ENCODE results near the gene PUS10.

DNA sequence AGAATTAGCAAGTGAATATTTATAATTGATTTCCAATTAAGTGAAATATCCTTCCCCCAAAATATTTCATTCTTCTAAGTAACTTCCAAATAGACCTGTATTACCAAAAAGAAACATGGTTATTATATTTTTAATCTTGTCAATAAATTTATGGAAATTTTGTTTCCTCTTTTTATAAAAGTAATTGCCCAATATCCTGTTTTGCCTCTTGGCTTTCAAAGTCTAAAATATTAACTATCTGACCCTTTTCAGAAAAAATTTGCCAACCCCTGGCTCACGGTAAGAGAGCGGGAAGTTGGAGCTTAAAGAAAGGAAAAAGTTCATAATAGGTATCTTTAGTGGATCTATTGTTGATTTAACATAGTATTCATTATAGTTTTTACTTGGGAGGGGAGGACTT is 27.2 kb upstream of the PUS10 start:
- TF ChIP-seq, protein P1, sequence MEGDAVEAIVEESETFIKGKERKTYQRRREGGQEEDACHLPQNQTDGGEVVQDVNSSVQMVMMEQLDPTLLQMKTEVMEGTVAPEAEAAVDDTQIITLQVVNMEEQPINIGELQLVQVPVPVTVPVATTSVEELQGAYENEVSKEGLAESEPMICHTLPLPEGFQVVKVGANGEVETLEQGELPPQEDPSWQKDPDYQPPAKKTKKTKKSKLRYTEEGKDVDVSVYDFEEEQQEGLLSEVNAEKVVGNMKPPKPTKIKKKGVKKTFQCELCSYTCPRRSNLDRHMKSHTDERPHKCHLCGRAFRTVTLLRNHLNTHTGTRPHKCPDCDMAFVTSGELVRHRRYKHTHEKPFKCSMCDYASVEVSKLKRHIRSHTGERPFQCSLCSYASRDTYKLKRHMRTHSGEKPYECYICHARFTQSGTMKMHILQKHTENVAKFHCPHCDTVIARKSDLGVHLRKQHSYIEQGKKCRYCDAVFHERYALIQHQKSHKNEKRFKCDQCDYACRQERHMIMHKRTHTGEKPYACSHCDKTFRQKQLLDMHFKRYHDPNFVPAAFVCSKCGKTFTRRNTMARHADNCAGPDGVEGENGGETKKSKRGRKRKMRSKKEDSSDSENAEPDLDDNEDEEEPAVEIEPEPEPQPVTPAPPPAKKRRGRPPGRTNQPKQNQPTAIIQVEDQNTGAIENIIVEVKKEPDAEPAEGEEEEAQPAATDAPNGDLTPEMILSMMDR (conservative IDR thresholded peaks at IDR 0.05; ENCODE audit: low read depth in 2 of 2): no peak
- TF ChIP-seq POLR2AphosphoS5 (IDR thresholded peaks at IDR 0.05; ENCODE audit: low read depth) (no peak), EZH2phosphoT487 (IDR thresholded peaks at IDR 0.05; ENCODE audit: unreplicated experiment) (no peak), EZH2 (IDR thresholded peaks at IDR 0.05; ENCODE audit: low read depth, unreplicated experiment) (no peak), ZNF331 (CRISPR knock-in tag; IDR thresholded peaks at IDR 0.05; ENCODE audit: low read depth) (no peak), STAT1 (IDR thresholded peaks at IDR 0.05; ENCODE audit: unreplicated experiment) (no peak), CREB1 (CRISPR knock-in tag; IDR thresholded peaks at IDR 0.05; ENCODE audit: low read depth) (no peak), JUNB (IDR thresholded peaks at IDR 0.05; ENCODE audit: unreplicated experiment) (no peak)
- TF ChIP-seq, protein P2, sequence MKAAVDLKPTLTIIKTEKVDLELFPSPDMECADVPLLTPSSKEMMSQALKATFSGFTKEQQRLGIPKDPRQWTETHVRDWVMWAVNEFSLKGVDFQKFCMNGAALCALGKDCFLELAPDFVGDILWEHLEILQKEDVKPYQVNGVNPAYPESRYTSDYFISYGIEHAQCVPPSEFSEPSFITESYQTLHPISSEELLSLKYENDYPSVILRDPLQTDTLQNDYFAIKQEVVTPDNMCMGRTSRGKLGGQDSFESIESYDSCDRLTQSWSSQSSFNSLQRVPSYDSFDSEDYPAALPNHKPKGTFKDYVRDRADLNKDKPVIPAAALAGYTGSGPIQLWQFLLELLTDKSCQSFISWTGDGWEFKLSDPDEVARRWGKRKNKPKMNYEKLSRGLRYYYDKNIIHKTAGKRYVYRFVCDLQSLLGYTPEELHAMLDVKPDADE (IDR thresholded peaks at IDR 0.05): no peak
- TF ChIP-seq, protein P3, sequence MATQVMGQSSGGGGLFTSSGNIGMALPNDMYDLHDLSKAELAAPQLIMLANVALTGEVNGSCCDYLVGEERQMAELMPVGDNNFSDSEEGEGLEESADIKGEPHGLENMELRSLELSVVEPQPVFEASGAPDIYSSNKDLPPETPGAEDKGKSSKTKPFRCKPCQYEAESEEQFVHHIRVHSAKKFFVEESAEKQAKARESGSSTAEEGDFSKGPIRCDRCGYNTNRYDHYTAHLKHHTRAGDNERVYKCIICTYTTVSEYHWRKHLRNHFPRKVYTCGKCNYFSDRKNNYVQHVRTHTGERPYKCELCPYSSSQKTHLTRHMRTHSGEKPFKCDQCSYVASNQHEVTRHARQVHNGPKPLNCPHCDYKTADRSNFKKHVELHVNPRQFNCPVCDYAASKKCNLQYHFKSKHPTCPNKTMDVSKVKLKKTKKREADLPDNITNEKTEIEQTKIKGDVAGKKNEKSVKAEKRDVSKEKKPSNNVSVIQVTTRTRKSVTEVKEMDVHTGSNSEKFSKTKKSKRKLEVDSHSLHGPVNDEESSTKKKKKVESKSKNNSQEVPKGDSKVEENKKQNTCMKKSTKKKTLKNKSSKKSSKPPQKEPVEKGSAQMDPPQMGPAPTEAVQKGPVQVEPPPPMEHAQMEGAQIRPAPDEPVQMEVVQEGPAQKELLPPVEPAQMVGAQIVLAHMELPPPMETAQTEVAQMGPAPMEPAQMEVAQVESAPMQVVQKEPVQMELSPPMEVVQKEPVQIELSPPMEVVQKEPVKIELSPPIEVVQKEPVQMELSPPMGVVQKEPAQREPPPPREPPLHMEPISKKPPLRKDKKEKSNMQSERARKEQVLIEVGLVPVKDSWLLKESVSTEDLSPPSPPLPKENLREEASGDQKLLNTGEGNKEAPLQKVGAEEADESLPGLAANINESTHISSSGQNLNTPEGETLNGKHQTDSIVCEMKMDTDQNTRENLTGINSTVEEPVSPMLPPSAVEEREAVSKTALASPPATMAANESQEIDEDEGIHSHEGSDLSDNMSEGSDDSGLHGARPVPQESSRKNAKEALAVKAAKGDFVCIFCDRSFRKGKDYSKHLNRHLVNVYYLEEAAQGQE (IDR thresholded peaks at IDR 0.05; ENCODE audit: unreplicated experiment): no peak
